Jurkat, Clone E6-1 (cell line): Measurements from ENCODE around the gene KIRREL2. TPM values are rescaled to one million over a fixed set of nuclear protein-coding genes. Genes with fewer than 3 reads are reported as not detected.
"Not testable (repeated sequence)": the region's sequence is repeated elsewhere in the genome, so short reads cannot be mapped to it uniquely, and the experiment has no call there.

Source experiments
- DNase-seq: peaks from one replicate; pipeline ENCODE4 v3.0.0-alpha.2; 2011; ENCODE audit warnings: low read depth, low spot score
- H3K4me3 ChIP-seq: 2 replicates; pipeline ENCODE4 v1.5.1; 2011; ENCODE audit warnings: mild to moderate bottlenecking, low read length, control low read depth, moderate library complexity
- polyA plus RNA-seq: library from polyadenylated mRNA; unstranded; fragments of >200 nt; gene quantifications from one replicate; pipeline ENCODE4 v1.2.1, GENCODE V29; 2012; ENCODE audit warnings: missing spikeins; ENCODE audit not compliant: insufficient read length, insufficient read depth

KIRREL2 gene
- 16.3 TPM for polyA plus RNA-seq

DNA sequence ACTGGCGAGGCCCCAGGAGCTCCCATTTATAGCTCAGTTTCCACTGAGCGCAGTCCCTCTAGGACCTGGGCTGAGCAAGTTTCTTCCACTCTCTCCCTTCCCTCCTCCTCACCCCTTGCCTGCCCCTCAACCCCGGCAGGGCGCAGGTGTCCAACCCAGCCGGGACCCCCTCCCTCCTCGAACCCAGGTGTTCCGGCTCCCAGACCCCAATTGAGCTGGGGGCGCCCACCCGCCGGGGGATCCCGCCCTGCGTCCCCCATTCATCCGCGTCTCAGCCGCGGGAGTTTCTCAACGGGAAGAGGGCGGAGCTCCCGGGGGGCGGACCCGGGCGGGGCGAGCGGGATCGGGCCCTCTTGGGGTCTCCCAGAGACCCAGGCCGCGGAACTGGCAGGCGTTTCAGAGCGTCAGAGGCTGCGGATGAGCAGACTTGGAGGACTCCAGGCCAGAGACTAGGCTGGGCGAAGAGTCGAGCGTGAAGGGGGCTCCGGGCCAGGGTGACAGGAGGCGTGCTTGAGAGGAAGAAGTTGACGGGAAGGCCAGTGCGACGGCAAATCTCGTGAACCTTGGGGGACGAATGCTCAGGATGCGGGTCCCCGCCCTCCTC lies at the start of gene KIRREL2:
Gene KIRREL2, plus strand, starts transcription at position 366 of the 604 bp plus-strand sequence. Its CDS starts 209 bp downstream, at position 575.
- peak within 1 kb of the TSS; percentile 80 for H3K4me3 ChIP-seq
- peak; percentile 49 for DNase-seq

DNA sequence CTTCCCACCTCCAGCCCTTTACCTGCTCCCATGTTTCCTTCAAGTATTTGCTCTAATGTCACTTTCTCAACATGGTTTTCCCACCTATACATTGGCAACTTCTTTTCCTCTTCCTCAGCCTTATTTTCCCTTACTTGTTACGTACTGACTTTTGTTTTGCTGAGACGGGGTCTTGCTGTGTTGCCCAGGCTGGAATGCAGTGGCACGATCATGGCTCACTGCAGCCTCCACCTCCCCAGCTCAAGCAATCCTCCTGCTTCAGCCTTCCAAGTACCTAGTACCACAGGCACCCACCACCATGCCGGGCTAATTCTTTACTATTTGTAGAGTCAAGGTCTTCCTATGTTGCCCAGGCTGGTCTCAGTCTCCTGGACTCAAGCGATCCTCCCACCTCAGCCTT lies 49.1 kb upstream of the KIRREL2 start:
- DNase-seq, result no peak
- H3K4me3 ChIP-seq, result no peak overlapping the region

DNA sequence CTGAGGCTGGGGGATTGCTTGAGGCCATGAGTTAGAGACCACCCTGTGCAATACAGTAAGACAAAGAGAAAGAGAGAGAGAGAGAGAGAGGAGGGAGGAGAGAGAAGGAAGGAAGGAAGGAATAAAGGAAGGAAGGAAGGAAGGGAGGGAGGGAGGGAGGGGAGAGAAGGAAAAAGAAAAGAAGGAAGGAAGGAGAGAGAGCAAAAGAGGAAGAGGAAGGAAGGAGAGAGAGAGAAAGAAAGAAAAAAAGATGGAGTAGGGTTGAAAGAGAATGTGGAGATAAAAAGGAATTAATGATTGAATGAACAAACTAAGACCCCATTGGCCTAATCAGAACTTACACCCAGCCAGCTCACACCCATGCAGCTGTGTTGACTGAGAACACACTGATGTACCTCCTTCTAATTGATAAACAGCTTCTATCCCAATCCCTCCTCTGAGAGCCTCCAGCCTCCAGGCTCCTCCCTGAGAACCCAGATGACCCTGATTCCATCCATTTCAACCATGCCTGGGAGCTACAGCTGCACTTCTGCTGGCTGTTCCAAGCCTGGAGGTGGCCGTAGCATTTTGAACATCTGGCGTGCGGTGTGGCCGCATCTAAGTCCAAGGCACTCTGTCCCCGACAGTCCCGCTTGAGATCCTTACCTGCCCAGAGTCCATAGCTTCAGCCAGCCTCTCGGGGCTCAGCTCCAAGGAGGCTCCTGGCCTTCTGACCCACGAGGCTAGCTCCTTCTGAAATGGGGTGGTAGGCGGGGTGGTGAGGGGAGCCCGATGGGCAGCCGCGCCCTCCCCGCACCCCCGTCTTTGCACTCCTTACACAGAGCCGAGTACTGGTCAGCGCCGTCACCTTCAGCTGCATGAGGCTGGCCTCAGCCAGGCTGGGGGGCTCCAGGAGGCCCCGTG lies 45.1 kb upstream of the KIRREL2 start:
- H3K4me3 ChIP-seq, result no peak overlapping the region

DNA sequence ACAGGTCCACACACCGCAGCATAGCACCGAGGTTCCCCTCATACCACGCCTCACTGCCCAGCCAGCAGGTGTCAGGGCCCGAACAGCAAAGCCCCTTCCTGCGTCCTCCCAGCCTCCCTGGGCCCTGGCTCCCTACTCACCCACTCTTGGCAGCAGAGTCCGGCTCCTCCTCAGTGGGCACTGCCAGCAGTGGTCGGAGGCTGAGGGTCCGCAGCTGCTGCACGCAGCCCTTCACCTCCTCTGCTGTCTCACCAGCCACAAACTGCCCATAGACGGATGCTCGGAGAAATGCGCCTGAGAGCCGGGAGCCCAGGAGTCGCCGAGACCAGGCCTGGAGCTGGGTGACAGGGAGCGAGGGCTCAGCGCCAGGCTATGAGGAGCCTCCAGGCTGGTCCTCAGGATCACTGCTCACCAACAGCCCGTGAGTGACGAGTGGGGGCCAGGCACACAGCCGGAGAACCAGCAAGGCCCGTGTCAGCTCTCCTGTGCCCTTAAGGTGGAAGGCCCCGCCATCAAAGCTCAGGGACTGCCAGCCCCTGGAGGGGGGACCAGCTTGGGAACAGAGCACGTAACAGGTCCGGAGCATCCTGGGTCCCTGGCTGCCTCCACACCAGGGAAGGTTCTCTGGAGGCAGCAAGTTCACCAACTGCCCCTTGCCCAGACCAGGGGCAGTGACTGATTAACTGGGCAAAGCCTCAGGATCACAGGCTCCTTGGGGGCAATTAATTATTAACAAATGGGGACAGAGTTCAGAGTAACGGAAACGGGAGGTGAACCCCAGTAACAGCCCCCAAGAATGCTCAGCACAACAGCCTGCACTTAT lies 44.3 kb upstream of the KIRREL2 start, which contains the start of gene PRODH2:
Gene PRODH2, minus strand, starts transcription at position 626 of the 823 bp plus-strand sequence. Its CDS starts 40 bp downstream, at position 586.
- DNase-seq, result no peak
- H3K4me3 ChIP-seq, result no peak within 1 kb of the TSS

More for the DNA sequence above, 45.1 kb upstream of the KIRREL2 start:
- no peak for DNase-seq

DNA sequence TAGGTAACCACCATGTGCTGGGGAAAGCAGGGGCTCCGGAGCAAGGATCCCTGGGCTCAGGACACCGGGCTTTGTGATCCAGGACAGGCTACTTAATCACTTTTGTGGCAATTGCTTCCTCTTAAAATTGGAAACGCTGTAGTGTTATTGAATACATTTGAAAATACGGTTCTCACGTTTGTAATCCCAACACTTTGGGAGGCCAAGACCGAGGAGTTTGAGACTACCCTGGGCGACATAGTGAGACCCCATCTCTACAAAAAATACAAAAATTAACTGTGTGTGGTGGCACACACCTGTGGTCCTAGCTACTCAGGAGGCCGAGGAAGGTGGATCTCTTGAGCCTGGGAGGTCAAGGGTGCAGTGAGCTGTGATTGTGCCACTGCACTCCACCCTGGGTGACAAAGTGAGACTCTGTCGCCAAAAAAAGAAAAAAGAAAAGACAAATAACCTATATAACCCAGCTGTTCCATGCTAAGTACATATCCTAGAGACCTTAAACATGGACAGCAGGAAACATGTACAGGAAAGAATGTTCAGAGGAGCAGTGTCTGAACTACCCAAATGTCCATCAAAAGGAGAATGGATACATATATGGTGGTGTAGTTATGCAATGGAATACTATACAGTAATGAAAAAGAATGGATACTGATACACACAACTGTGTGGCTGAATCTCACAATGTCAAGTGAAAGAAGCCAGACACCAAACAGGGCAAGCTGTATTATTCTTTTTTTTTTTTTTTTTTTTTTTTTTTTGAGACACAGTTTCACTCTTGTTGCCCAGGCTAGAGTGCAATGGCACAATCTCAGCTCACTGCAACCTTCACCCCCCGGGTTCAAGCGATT lies 43.4 kb upstream of the KIRREL2 start:
- no peak overlapping the region for H3K4me3 ChIP-seq
- no peak for DNase-seq

DNA sequence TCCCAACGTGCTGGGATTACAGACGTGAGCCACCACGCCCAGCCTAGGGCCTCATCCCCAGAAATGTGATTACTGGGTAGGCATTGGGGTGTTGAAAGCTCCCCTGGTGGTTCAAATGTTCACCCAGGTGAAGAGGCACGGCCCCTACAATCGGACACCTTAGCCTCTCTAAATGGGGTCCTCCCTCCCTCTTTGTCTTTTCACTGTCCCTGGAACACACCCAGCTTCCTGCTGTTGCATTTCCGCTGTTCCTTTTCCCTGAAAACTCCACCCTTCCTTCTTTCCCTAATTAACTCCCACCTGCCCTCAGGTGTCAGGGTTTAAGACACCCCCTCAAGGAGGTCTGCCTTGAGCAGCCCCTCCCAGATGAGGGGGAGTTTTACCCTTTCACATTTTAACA lies 40.4 kb upstream of the KIRREL2 start:
- no peak for DNase-seq
- no peak overlapping the region for H3K4me3 ChIP-seq

DNA sequence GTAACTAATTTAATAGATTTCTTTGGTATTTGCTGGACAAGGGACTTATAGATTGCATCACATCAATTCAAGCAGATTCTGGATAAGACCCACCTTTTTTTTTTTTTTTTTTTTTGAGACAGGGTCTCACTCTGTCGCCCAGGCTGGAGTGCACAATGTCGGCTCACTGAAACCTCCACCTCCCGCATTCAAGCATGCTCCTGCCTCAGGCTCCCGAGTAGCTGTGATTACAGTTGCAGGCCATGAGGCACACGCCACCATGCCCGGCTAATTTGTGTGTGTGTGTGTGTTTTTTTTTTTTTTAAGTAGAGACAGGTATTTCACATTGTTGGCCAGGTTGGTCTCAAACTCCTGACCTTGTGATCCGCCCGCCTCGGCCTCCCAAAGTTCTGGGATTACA lies 39.9 kb upstream of the KIRREL2 start:
- DNase-seq, result no peak
- no peak overlapping the region for H3K4me3 ChIP-seq

DNA sequence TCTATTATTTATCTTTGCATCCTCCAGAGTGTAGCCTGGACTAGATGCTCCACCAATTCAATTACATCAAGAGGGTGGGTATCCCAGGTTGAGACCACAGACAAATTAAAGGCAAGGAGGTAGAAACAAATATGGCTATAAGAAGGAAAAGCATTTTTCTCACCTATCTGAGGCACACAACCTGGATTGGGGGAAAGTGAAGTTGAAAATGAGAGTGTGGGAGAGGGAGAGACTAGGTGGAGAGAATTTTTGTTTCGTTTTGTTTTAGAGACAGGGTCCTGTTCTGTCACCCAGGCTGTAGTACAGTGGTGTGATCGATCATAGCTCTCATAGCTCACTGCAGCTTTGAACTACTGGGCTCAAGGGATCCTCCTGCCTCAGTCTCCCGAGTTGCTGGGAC lies 38.3 kb upstream of the KIRREL2 start:
- no peak overlapping the region for H3K4me3 ChIP-seq
- DNase-seq, result no peak

DNA sequence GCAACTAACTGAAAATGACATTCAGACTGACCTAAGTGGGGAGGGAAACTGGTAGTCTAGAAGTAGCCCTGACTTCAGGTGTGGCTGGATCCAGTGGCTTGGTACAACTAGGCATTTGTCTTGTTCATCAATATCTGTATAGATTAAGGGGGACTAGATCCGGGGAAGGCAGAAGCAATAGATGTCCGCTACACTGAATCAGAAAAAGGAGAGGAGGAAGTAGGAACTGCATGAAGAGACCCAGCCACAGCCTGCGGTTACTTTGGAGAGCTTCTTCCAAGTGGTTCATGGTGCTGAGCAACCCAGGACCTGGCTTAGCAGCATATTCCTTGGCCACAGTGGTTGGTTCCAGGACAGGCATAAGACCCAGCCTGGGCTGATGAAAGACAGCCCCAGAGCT lies 34.1 kb upstream of the KIRREL2 start:
- peak; percentile 41 for DNase-seq
- H3K4me3 ChIP-seq, result peak overlapping the region; percentile 7; the same call in 1 of the 2 replicates

DNA sequence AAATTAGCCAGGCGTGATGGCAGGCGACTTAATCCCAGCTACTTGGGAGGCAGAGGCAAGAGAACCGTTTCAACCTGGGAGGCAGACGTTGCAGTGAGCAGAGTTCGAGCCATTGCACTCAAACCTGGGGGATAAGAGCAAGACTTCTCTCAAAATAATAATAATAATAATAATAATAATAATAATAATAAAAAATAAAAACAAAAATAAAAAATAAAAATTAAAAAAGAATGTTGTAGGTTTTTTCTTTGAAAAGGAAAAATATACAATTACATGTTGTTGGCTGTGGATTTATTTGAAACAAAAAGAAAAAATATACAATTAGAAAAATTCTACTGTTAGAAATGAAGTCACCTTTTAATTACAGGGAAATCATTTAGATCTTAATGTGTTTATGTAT lies 32.6 kb upstream of the KIRREL2 start:
- DNase-seq, result no peak

DNA sequence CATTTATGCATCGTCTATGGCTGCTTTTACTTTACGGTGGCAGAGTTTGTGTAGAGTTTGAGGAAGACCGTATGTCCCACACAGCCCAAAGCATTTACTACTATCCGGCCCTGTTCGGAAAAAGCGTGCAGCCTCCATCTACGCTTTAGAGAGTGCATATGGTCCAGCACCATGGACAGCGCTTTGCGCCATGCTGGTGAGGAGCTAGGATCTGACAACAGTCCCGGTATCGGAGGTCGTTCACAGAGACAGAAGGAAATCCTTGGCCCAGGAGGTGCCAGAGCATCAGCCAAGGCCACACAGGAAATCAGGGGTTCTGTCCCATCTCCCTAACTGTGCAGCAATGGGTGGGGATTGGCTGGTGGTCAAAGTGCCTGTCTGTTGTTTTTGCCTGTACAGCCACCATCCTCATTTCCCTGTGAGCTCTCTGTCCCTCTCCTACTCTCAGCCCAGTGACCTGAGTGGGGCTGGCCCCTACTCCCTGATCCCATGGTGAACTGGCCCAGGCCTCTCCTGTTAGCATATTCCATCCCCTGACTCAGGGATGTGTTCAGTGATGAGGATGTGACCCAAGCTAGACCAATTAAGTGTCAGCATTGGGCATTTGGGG lies 27.9 kb upstream of the KIRREL2 start:
- no peak overlapping the region for H3K4me3 ChIP-seq

More for the DNA sequence above, 32.6 kb upstream of the KIRREL2 start:
- no peak overlapping the region for H3K4me3 ChIP-seq

DNA sequence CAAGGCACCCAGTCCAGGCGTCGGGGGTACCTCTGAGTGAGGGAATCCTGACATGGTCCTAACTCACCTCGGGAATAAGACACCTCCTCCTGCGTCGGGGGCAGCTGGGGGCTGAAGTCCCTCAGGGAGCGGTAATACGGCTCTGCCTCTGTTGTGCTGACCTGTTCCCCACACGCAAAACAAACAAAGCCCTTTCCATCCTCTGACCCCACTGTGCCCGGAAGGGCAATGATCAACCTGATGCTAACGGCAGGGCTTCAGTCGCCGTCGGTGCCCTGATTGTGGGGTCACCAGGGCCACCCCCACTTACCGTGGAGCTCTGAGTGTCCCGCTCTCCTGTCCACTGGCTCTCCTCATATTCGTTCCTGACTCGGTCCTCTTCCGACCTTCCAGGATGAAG lies 25.7 kb upstream of the KIRREL2 start:
- no peak for DNase-seq
- no peak overlapping the region for H3K4me3 ChIP-seq

More for the DNA sequence above, 27.9 kb upstream of the KIRREL2 start:
- peak; percentile 51 for DNase-seq

DNA sequence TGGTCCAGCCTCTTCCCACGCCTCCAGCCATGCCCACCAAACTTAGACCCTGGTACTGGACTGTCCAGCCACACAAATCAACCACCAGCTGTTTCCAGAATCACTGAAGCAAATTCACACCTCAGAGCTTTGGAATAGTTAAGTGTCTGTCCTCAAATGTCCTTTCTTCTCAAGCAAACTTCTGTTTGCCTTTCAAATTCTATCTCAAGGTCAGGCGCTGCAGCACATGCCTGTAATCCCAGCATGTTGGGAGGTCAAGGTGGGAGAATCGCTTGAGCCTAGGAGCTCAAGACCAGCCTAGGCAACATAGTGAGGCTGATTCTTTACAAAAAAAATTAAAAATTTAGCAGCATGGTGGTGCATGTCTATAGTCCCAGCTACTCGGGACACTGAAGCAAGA lies 24.7 kb upstream of the KIRREL2 start:
- no peak overlapping the region for H3K4me3 ChIP-seq
- no peak for DNase-seq

DNA sequence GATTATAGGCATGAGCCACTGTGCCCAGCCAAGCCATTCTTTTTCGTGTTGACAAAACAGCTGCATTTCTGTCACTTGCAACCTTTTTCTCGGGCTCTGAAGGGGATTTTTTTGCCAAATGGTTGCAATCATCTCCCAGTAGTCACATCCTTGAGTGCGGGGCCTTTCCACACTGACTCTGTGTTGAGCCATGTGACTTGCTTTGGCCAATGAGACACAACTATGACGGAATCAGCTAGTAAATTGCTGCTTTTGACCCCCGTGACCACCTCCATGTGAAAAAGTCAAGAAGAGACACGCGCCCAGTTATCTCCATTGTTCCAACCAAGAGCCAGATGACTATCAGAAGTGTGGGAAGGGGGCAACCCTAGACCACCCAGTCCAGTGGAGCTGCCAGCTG lies 22.7 kb upstream of the KIRREL2 start:
- no peak overlapping the region for H3K4me3 ChIP-seq
- no peak for DNase-seq

DNA sequence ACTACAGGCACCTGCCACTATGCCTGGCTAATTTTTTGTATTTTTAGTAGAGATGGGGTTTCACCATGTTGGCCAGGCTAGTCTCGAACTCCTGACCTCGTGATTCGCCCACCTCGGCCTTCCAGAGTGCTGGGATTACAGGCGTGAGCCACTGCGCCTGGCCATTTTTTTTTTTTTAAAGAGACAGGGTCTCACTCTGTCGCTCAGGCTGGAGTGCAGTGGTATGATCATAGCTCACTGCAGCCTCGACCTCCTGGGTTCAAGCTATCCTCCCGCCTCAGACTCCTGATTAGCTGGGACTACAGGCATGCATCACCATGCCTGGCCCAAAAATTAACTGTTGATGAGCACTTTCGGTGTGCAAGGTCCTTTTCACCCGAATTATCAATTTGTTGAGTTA lies 20.6 kb upstream of the KIRREL2 start:
- H3K4me3 ChIP-seq, DNase-seq: not testable (repeated sequence)

DNA sequence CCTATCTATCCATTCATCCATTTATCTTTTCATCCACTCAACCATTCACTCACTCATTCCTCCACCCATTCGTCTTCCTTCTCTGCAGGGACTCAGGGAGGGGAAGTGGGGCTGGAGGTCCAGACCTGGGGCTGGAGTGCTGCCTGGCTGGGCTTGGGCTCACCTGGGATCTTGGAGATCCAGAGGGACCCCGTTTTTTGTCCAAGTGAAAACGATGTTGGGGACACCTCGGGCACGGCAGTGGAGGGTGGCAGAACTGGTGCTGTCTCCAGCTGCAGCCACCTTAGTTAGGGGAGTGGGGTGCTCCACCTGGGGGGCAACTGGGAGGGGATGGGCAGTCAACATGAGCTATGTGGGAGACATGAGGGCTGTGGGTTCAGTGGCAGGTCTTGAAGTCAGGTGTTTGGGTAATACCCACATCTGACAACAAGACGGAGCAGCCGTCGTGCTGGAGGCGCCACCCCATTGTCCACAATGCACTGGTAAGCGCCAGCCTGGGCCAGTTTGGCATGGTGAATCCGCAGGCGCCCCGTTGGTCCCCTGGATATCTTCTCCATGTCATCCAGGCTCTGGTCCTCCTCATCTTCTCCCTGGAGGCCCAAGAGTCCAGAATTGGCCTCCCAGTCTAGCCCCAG lies 14.6 kb upstream of the KIRREL2 start:
- no peak for DNase-seq
- no peak overlapping the region for H3K4me3 ChIP-seq

DNA sequence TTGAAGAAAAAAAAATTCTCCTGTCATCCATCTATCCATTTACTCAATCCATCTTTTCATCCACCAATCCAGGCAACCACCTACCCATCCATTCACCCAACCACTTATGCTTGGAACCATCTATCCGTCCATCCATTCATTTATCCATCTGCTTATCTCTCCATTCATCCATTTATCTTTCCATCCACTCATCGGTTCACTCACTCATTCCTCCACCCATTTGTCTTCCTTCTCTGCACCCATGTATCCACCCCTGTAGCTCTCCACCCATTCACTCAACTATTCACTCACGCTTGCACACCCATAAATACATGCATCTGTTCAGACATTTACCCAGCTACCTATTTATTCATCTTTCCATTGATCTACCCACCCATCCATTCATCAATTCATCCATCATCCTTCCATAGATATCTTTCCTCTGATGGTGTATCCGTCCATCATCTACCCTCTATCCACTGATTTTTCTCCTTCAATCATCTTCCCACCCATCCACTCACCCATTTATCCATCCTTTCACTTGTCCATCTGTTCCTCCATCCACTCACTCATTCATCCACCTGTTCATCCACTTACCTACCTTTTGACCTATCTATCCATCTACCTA lies 13.9 kb upstream of the KIRREL2 start:
- no peak overlapping the region for H3K4me3 ChIP-seq
- no peak for DNase-seq
